DMS114 treated with DMSO at 0.1 percent for 48 hours (cell line): ENCODE results near the gene SLC2A4.
"Not testable (repeated sequence)": the region's sequence is repeated elsewhere in the genome, so short reads cannot be mapped to it uniquely, and the experiment has no call there.

Experiments
- DNase-seq: peaks from one replicate; lab custom pipeline; 2025; ENCODE audit not compliant: unreplicated experiment; lab: John Stamatoyannopoulos, UW

Gene SLC2A4

DNA sequence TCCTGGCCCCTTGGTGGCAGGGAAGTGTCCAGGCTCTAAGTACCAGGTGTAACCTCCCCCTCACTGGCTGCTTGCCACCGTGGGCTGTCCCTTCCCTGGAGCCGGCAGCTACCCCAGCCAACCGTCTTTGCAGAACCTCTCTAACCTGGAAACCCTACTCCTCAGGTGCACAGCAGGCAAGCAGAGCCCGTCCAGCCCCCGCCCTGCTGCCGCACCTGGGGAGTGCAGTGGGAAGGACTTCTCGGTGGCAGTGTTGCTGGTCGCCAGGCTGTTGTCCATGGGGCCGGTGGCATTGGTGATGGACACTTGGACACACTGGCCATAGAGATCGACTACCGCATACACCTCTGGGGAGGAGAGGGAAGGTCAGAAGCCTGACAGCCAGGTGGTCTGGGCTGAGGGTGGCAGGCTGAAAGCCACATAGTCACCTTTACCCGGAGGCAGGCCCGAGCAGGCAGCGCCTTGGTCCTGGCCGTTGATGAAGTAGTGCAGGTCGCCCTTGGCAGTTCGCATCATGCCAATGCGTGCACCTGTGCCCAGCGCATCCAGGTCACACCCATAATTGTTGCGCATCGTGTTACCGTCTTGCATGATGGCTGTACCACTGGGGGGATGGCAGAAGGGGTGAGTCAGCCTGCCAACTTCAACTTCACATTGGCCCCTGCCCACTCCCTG lies 41.1 kb downstream of the SLC2A4 start:
- DNase-seq, result no peak

DNA sequence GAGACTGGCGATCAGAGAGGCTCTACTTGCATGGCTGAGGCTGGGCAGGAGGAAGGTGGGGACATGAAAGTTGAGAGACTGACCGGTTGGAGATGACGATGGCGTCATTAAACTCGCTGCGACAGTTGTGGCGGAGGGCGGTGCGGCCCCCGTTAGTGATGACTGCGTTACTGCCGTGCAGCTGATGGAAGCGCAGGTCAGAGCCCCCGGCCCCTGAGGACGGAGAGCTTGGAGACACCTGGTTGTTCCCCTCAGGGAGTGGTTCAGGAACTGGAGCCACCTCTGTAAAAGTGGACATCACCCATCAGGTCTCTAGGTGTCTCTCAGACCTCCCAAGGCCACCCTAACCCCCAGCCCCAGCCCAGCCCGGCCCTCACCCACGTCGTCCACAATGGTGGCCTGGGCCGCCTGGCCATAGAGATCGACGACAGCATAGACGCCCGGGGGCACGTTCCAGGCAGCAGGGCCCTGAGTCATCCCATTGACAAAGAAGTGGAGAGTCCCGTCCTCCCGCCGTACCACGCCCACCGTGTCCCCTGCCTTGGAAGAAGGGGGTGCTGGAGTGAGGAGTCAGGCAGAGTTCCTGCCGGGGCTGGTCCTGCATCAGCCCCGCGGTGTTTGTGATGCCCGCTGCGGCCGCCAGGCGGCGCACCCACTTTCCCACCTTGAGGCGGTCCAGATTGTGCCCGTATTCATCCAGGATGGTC lies 42.4 kb downstream of the SLC2A4 start:
- no peak for DNase-seq

DNA sequence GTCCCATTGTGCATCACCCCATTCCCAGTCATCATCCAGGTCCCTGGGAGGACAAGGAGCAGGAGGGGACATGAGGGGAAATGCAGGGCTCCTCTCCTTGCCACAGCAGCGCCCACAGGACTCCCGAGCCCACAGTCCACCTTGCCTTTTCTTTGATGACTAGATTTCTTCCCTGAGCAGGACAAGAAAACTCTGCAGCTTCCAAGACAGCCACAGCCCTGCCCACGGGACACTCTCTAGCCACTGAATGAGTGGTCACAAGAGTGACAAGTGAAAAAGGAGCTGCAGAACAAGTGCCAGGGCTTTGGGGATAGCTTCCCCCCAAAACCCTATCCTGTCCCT lies 42.9 kb downstream of the SLC2A4 start:
- no peak for DNase-seq

DNA sequence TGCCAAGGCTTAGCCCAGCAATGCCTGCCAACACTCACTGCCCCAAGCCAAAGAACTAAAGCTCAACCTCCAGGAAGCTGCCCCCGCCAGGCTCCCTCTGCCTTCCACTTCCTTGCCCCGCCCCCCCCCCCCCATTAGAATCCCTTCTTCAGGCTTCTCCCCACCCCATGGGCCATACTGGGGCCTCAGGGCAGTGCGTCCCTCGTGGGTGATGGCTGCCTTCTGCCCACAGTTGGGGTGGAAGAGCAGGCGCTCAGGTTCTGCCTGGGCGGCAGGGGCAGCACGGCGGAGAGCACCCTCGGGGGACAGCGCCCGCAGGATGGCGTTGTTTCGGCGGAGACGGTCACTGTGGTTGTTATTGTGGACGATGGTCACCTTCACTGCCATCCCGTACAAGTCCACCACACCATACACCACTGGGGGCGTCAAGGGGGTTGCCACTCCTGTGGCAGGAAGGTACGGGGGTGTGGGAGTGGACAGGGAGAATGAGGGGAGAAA lies 43.6 kb downstream of the SLC2A4 start:
- DNase-seq, result no peak

DNA sequence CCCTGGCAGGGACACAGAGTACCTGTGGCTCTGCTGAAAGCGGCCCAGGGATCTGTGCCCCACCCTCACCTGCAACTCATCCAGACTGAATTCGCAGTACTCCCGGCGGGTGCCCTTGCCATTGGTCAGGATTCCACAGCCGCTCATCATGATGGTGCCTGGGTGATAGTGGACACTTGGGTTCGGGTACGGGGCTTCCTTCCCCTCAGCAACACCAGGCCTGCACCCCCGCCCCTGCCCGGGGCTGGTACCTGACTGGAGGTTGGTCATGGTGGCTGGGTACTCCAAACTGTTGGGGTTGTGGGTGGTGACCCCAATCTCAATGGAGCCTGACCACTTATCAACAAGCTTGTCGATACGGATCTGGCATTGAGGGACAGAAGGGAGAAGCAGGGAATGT lies 44.7 kb downstream of the SLC2A4 start:
- DNase-seq, result no peak

DNA sequence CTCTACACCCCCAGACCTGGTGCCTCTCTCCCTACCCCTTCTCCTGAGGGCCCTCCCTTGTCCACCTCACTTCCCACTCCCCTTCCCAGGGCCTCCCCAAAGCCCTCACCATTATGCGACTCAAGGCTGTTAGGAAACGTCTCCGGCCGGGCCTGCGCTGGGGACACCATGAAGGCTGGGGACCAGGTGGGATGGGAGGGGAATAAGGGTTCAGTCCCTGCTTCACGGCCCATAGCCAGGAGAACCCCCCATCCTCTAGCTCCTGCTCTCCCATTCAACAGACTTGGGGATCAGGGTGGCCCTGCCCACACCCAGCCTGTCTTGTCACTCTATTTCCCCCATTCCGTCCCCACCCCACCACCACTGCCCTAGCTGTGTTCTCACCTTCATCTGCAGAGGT lies 45.5 kb downstream of the SLC2A4 start:
- DNase-seq, result no peak

DNA sequence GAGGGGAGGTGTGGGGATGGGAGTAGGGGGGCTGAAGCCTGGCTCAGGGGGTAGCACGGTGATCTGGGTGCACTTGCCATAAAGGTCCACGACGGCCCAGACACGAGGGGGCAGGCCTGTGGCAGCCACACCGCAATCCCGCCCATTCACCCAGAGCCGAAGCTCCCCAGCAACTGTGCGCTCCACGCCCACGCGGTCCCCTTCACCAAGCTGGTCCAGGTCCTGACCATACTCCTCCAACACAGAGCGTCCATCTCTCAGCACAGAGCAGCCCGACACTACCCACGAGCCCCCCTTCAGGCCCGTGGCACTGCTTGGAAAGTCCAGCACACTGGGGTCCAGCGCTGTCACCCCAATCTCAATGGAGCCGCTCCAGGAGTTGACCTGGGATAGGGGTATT lies 46.0 kb downstream of the SLC2A4 start:
- DNase-seq, result no peak

DNA sequence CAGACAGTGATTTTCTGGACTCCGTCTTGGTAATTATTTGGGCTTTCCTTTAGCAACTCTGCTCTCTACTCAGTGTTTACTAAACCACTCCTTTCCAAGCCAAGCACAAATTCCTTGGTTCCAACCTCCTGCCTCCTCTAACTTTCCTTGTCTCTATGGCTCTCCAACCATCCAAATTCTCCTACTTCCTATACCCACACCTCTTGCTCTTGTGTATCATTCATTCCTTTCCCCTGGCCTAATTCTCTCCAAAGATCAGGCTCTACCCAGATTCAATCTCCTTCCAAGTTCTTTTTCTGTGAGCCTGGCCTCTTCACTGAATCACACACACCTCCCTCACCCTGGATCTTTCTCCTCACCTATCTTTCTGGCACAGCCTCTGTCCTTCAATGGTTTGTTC lies 46.5 kb downstream of the SLC2A4 start:
- no peak for DNase-seq

DNA sequence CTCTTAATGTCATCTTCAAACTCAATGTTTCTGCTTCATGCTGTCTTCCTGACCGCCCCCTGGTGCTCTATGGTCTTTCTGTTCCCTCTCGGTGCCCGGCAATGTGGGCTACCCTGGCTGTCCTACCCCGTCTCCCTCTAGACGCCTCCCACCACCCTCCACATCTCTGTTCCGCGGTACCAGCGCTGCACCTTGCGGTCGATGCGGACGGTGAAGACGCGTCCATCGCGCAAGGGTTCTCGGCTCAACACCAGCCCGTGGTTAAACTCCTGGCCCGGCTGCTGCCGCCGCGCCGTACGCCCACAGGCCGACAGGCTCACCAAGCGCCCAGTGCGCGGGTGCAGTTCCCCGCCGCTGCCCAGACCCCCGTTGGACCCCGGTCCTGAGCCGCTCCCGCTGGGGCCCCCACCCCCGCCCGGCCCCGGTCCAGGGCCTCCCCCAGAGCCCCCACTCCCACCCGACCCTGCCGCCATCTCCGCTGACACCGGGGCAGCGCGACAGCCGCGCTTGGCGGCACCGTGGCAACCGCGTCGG lies 47.4 kb downstream of the SLC2A4 start, which contains the start of gene NEURL4:
NEURL4 (minus strand) TSS at position 496 of the 534 bp plus-strand sequence; CDS start at position 473, 23 bp downstream.
- DNase-seq, result no peak

DNA sequence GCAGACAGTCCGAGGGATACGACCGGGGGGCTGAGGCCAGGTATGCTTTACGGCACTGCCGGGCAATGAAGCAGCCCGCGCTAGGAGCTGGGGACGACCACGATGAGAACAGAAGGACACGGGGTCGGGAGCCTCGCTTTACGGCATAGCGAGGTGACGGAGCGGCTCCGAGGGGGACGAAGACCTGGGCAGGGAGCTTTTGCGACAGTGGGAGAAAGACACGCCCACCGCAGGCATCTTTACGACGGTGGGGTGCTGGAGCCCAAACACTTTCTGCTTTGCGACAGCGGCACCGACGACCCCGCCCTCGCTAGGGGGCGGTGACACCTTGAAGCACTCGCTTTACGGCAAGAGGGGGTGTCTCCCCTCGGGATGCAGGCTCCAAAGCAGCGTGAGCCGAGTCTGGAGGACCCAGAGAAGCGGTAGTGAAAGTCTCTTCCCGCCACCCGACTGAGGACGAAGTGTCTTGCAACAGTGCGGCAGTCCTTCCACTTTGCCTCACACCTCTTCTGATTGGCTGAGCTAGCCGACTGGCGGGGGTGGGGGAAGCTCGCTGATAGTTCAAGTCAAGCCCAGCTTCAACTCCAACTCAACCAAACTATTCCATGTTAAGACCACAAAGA lies 48.0 kb downstream of the SLC2A4 start:
- DNase-seq, result peak; percentile 95

DNA sequence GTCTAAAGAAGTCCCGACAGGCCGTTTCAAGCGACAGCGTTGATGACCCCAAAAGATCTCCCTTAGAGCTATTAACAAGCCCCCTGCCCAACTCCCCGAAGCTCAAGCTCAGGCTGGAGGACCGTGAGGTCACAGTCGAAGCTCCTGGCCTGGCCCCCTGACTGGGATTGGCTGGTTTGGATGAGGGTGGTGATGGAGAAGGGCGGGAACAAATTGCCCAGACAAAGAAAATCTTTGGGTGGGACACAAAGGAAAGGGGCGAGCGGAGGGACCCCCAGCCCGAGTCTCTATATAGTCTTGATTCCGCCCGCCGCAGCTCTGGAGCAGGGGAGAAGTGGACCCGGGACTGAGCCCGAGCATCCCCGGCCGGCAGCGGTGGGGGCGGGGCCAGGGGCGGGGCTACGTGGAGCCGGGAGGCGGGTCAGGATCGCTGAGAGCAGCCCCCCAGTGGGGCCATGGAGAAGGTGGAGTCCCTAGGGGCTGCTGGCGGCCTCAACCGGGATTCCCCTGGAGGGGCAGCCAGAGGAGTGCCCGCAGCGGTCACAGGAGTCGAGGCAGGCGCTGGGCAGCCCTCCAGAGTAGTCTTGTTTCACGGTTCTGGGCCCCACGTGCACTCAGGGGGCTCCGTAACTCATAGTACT lies 48.6 kb downstream of the SLC2A4 start:
- peak; percentile 70 for DNase-seq

DNA sequence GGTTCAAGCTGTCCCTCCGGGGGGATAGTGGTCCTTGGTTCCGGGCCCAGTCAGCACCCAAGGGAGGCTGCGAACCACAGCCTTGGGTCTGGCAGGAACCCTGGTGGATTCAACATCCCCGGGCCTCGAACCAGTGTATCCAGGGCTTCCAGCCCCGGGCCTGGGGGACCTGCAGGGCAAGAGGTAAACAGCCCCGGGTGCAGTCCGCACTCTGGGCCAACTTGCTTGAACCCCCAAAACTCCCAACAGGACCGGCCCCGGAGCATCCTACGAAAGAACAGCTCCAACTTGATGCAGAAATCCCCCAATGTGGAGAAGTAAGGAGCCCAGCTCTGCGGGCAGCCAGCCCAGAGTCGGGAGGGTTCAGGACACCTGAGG lies 49.1 kb downstream of the SLC2A4 start:
- no peak for DNase-seq

DNA sequence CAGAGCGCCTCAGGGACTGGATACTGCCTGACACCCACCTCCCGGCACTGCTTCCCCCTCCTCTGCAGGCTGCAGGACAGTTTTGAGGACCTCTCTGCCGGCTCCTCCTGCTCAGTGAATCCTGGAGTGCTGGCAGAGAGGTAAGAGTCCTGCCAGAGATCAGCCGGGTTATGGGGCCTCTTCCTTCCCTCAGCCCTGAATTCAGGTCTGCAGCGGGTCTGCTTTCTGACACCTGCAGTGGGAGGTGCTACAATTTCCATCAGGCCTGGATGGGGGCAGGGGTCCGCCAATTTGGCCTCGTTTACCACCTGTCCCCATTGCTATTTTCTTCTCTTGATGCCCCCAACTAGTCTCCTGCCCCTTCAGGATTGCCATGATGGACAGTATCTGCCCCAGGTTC lies 50.6 kb downstream of the SLC2A4 start:
- no peak for DNase-seq

DNA sequence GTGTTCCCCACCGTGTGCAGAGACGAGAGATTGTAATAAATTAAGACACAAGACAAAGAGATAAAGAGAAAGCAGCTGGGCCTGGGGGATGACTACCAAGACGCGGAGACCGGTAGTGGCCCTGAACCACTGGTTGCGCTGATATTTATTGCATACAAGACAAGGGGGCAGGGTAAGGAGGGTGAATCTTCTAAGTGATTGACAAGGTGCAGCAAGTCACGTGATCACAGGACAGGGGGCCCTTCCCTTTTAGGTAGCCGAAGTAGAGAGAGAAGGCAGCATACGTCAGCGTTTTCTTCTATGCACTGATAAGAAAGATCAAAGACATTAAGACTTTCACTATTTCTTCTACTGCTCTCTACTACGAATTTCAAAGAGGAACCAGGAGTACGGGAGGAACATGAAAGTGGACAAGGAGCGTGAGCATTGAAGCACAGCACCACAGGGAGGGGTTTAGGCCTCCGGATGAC lies 51.1 kb downstream of the SLC2A4 start:
- not testable (repeated sequence) for DNase-seq

DNA sequence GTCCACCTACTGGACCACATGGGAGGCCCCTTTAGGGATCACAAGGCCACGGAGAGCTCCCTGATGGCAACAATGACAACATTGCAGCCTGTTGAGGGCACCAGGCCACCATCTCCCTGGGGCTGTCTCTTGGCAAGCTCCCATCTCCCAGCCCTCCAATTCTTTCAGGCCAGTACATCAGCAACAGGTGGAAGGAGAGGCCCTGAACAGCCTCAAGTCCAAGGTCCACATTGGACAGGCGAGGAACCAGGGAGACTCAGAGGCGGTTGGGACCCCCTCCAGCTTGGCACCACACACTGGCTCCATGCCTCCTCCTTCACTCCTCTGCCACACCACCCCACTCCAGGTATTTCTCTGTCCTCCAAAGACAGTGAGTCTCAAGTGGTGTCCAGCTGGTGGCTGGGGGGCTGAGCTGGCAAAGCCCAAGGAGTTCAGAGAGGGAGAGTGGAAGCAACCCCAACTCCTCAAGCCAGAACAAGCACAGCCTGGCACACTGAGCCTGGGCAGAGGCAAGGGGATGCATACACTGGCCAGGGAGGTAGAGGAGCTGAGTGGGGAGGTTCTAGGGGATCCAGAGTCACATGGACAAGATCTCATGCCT lies 53.5 kb downstream of the SLC2A4 start:
- no peak for DNase-seq

DNA sequence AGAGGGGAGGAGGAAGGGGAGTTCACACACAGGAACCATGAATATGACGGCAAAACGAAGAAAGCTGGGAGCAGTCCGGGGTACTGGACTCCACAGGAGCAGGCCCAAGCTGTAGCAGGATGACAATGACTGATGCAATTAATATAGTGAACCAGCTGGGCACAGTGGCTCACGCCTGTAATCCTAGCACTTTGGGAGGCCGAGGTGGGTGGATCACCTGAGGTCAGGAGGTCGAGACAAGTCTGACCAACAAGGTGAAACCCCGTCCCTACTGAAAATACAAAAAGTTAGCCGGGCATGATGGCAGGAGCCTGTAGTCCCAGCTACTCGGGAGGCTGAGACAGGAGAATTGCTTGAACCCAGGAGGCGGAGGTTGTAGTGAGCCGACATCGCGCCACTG lies 54.2 kb downstream of the SLC2A4 start:
- not testable (repeated sequence) for DNase-seq

DNA sequence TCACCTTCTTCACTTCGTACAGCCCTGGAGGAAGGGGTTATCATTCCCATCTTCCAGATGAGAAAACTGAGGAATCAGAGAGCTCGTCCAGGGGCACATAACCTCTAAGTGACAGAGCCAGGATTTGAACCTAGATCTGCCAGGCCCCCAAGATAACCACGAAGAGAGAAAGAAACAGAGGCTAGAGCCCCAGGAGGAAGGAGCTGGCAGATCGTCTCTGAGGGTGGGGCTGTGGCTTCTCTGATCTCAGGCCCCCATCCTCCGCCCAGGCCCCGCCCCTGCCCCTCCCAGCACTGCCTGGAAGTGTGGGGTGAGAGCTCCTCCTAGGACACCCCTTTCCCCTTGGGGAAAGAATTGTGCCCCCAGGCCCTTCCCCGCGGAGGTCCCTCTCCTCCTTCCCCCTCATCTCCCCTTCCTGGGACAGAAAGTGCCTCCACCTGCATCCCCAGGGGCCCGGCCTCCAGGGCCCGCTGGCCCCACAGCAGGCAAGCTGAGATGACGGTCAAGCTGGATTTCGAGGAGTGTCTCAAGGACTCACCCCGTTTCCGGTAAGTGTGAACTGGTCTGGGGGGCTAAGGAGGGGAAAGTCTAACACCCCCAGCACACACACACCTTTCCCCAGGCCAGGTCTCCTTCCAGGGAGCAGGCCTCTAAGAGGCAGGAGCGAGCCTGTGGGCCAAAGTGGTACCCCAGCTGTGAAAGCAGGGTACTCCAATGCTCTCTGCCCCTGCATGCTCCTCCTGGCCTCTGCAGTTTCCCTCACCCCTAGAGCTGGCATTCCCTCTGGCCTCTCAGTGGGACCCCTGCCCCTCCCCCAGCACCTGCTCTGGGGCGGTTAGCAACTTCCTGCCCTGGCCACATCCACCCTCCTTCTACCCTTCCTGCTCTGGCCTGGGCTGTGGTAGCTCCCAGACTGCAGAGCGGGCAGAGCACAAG lies 55.0 kb downstream of the SLC2A4 start, which contains the start of gene ACAP1:
ACAP1 (plus strand) TSS at position 290 of the 936 bp plus-strand sequence; CDS start at position 496, 206 bp downstream.
- DNase-seq, result no peak

DNA sequence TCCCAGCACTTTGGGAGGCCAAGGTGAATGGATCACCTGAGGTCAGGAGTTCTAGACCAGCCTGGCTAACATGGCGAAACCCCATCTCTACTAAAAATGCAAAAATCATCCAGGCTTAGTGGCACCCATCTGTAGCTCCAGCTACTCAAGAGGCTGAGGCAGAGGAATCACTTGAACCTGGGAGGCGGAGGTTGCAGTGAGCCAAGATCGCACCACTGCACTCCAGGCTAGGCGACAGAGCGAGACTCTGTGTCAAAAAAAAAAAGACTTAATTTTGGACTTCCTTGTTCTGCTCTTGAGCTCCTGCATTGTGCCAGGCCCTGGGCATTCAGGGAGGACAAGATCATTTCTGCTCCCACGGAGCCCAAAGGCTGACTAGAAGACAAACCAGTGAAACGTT lies 56.1 kb downstream of the SLC2A4 start:
- DNase-seq, result not testable (repeated sequence)
